ENCODE results near the gene LYPD3.
"Not testable (repeated sequence)": the region's sequence is repeated elsewhere in the genome, so short reads cannot be mapped to it uniquely, and the experiment has no call there.

Gene LYPD3

GRCh38 chr19:43450545-43450997, 14.8 kb downstream of the LYPD3 start:
- no peak overlapping the region for H3K4me3 Mint-ChIP-seq
- H3K27ac Mint-ChIP-seq (ENCODE audit: low read depth): no peak overlapping the region
- H3K4me1 Mint-ChIP-seq: peaks cover 5% of the 10 kb centered on the region
- no peaks in the 10 kb centered on the region for H3K27me3 Mint-ChIP-seq
- DNase-seq (ENCODE audit: low spot score in 2 of 2) (no peak), ATAC-seq (replicated peaks; ENCODE audit: extremely low read depth, poor library complexity, severe bottlenecking) (no peak)
- H3K36me3 Mint-ChIP-seq (ENCODE audit: insufficient read depth): no peaks in the 10 kb centered on the region
- no peaks in the 10 kb centered on the region for H3K9me3 Mint-ChIP-seq

DNA sequence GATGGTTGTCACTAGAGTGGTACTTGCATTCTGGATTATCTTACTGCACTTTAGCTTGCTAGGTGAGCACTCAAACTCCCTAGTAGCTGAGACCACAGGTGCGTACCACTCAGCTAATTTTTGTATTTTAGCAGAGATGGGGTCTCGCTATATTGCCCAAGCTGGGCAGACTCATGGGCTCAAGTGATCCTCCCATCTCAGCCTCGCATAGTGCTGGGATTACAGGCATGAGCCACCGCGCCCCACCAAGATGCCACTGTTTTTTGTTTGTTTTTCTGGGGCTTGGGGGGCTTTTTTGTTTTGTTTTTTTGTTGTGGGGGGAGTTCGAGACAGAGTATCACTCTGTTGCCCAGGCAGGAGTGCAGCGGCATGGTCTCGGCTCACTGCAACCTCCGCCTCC, 17.8 kb downstream of the LYPD3 start:
- Mint-ChIP-seq H3K27ac (ENCODE audit: low read depth) (no peak overlapping the region), H3K4me3 (no peak overlapping the region), H3K4me1 (peaks cover 15% of the 10 kb centered on the region), H3K9me3 (no peaks in the 10 kb centered on the region), H3K36me3 (ENCODE audit: insufficient read depth) (no peaks in the 10 kb centered on the region), H3K27me3 (no peaks in the 10 kb centered on the region)
- ATAC-seq (replicated peaks; ENCODE audit: extremely low read depth, poor library complexity, severe bottlenecking) (no peak), DNase-seq (ENCODE audit: low spot score in 2 of 2) (no peak)

- Mint-ChIP-seq H3K9me3 (no peaks in the 10 kb centered on the region), H3K4me3 (no peak overlapping the region), H3K36me3 (ENCODE audit: insufficient read depth) (no peaks in the 10 kb centered on the region), H3K27ac (ENCODE audit: low read depth) (peak overlapping the region; percentile 69), H3K27me3 (no peaks in the 10 kb centered on the region), H3K4me1 (peaks cover 15% of the 10 kb centered on the region)
- DNase-seq (ENCODE audit: low spot score in 2 of 2) (peak; percentile 68 to 71), ATAC-seq (replicated peaks; ENCODE audit: extremely low read depth, poor library complexity, severe bottlenecking) (peak; percentile 60)
These were observed 18.5 kb downstream of the LYPD3 start for GRCh38 chr19:43446746-43447489.

DNA sequence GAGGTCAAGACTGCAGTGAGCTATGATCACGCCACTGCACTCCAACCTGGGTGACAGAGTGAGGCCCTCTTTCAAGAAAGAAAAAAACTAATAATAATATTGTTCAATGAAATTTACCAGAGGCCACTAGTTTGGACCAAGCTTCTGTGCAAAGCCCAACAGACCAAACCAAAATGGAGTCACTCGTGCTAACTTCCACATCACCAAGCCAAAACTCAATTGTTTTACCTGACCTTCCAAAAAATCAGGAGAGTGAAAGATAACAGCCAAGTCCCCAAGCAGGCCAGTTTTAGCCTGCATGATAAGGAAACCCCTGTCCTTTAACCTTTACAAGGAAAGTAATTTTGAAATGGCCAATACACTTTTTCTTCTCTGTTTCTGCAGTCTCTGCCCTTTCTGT, 20.0 kb downstream of the LYPD3 start:
- no peak overlapping the region for H3K4me3 Mint-ChIP-seq
- no peak for DNase-seq (ENCODE audit: low spot score in 2 of 2)
- no peak overlapping the region for H3K27ac Mint-ChIP-seq (ENCODE audit: low read depth)
- no peaks in the 10 kb centered on the region for H3K9me3 Mint-ChIP-seq
- no peaks in the 10 kb centered on the region for H3K36me3 Mint-ChIP-seq (ENCODE audit: insufficient read depth)
- H3K27me3 Mint-ChIP-seq: no peaks in the 10 kb centered on the region
- H3K4me1 Mint-ChIP-seq: peaks cover 15% of the 10 kb centered on the region
- ATAC-seq (replicated peaks; ENCODE audit: extremely low read depth, poor library complexity, severe bottlenecking): no peak

- peaks cover 15% of the 10 kb centered on the region for H3K4me1 Mint-ChIP-seq
- no peak for DNase-seq (ENCODE audit: low spot score in 2 of 2)
- H3K9me3 Mint-ChIP-seq: no peaks in the 10 kb centered on the region
- H3K4me3 Mint-ChIP-seq: no peak overlapping the region
- H3K36me3 Mint-ChIP-seq (ENCODE audit: insufficient read depth): no peaks in the 10 kb centered on the region
- no peak for ATAC-seq (replicated peaks; ENCODE audit: extremely low read depth, poor library complexity, severe bottlenecking)
- H3K27ac Mint-ChIP-seq (ENCODE audit: low read depth): no peak overlapping the region
- H3K27me3 Mint-ChIP-seq: no peaks in the 10 kb centered on the region
These were observed 20.7 kb downstream of the LYPD3 start for GRCh38 chr19:43444531-43445287.

GRCh38 chr19:43444091-43444490, 21.3 kb downstream of the LYPD3 start:
- ATAC-seq (replicated peaks; ENCODE audit: extremely low read depth, poor library complexity, severe bottlenecking); H3K27me3 Mint-ChIP-seq; H3K27ac Mint-ChIP-seq (ENCODE audit: low read depth); H3K36me3 Mint-ChIP-seq (ENCODE audit: insufficient read depth); DNase-seq (ENCODE audit: low spot score in 2 of 2); H3K4me3 Mint-ChIP-seq; H3K9me3 Mint-ChIP-seq: not testable (repeated sequence)
- peaks cover 15% of the 10 kb centered on the region for H3K4me1 Mint-ChIP-seq

- peak overlapping the region; percentile 88 for H3K27ac Mint-ChIP-seq (ENCODE audit: low read depth)
- H3K4me3 Mint-ChIP-seq: no peak overlapping the region
These were observed 23.7 kb downstream of the LYPD3 start for GRCh38 chr19:43441716-43442115.

DNA sequence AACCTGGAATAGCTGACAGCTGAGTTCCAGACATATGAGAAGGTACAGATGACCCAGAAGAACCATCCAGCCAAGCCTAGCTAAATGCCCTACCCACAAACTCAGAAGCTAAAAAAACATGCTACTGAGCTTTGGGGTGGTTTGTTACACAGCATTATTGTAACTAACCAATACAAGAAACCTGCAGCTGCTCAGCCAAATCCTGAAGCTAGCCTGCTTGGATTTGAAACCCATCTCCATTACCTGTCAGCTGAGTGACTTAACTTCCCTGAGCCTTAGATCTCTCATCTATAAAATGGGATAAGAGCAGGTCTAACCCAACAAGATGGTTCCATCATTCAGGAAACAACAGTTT, 25.7 kb downstream of the LYPD3 start:
- DNase-seq (ENCODE audit: low spot score in 2 of 2) (no peak), ATAC-seq (replicated peaks; ENCODE audit: extremely low read depth, poor library complexity, severe bottlenecking) (no peak)
- Mint-ChIP-seq H3K27ac (ENCODE audit: low read depth) (peak overlapping the region; percentile 73), H3K9me3 (no peaks in the 10 kb centered on the region), H3K27me3 (no peaks in the 10 kb centered on the region), H3K36me3 (ENCODE audit: insufficient read depth) (no peaks in the 10 kb centered on the region), H3K4me3 (peak overlapping the region; percentile 57), H3K4me1 (peaks cover 32% of the 10 kb centered on the region)

More at GRCh38 chr19:43441716-43442115, 23.7 kb downstream of the LYPD3 start:
- Mint-ChIP-seq H3K9me3 (no peaks in the 10 kb centered on the region), H3K27me3 (no peaks in the 10 kb centered on the region), H3K4me1 (peaks cover 26% of the 10 kb centered on the region), H3K36me3 (ENCODE audit: insufficient read depth) (no peaks in the 10 kb centered on the region)
- ATAC-seq (replicated peaks; ENCODE audit: extremely low read depth, poor library complexity, severe bottlenecking) (no peak), DNase-seq (ENCODE audit: low spot score in 2 of 2) (no peak)

GRCh38 chr19:43439032-43439708, 26.2 kb downstream of the LYPD3 start:
- Mint-ChIP-seq H3K27me3 (no peaks in the 10 kb centered on the region), H3K27ac (ENCODE audit: low read depth) (peak overlapping the region; percentile 73), H3K4me3 (peak overlapping the region; percentile 57), H3K36me3 (ENCODE audit: insufficient read depth) (peaks cover 1% of the 10 kb centered on the region), H3K4me1 (peaks cover 32% of the 10 kb centered on the region), H3K9me3 (no peaks in the 10 kb centered on the region)
- ATAC-seq (replicated peaks; ENCODE audit: extremely low read depth, poor library complexity, severe bottlenecking) (peak; percentile 97), DNase-seq (ENCODE audit: low spot score in 2 of 2) (peak in 1 of 2 donors; percentile 55)

DNA sequence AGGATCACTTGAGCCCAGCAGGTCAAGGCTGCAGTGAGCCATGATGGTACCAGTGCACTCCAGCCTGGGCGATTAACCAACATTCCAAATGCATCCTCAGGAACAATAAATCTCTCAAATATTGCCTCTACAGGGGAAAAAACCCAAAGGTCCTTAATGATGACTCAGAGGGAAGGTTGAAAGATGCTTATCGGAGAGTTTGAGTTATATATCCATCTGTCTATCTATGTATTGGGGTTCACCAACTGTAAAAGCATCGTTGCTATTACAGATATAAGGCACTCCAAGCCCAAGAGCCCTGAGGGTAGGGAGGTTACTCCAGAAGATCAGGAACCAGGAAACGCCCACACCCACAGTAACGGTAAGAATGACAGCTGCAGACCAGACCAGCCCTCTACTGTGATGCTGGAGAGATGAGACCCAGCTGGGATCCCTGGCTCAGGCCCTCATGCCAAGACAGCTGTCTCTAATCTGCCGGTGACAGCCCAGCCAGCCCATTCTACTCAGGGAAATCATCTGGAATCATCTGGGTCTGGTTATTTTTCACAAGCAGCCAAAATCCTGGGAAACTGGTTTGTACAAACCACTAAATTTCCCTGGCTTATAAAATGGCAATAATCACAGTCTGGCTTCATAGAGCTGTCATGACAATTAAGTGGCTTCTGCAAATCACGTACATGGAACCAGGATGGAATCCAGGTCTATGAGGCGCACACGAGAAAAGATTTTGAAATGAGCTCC, 26.9 kb downstream of the LYPD3 start:
- no peaks in the 10 kb centered on the region for H3K27me3 Mint-ChIP-seq
- no peak for DNase-seq (ENCODE audit: low spot score in 2 of 2)
- peak overlapping the region; percentile 73 for H3K27ac Mint-ChIP-seq (ENCODE audit: low read depth)
- H3K4me1 Mint-ChIP-seq: peaks cover 28% of the 10 kb centered on the region
- ATAC-seq (replicated peaks; ENCODE audit: extremely low read depth, poor library complexity, severe bottlenecking): no peak
- H3K4me3 Mint-ChIP-seq: peak overlapping the region; percentile 57
- no peaks in the 10 kb centered on the region for H3K9me3 Mint-ChIP-seq
- H3K36me3 Mint-ChIP-seq (ENCODE audit: insufficient read depth): peaks cover 1% of the 10 kb centered on the region

- Mint-ChIP-seq H3K4me3 (peak overlapping the region; percentile 25), H3K27ac (ENCODE audit: low read depth) (peak overlapping the region; percentile 73), H3K9me3 (no peaks in the 10 kb centered on the region), H3K36me3 (ENCODE audit: insufficient read depth) (peaks cover 1% of the 10 kb centered on the region), H3K4me1 (peaks cover 28% of the 10 kb centered on the region), H3K27me3 (no peaks in the 10 kb centered on the region)
- DNase-seq (ENCODE audit: low spot score in 2 of 2): no peak
- ATAC-seq (replicated peaks; ENCODE audit: extremely low read depth, poor library complexity, severe bottlenecking): no peak
These were observed 27.7 kb downstream of the LYPD3 start for GRCh38 chr19:43437712-43438111.

- not testable (repeated sequence) for H3K27me3 Mint-ChIP-seq; H3K9me3 Mint-ChIP-seq; DNase-seq (ENCODE audit: low spot score in 2 of 2); ATAC-seq (replicated peaks; ENCODE audit: extremely low read depth, poor library complexity, severe bottlenecking); H3K36me3 Mint-ChIP-seq (ENCODE audit: insufficient read depth)
- Mint-ChIP-seq H3K4me3 (peak overlapping the region; percentile 25), H3K4me1 (peaks cover 30% of the 10 kb centered on the region), H3K27ac (ENCODE audit: low read depth) (peak overlapping the region; percentile 73)
These were observed 28.1 kb downstream of the LYPD3 start for GRCh38 chr19:43437284-43437683.
